Glomerular visceral epithelial cell (primary cell): Measurements from ENCODE around the gene HTRA3.

Experiments used
- DNase-seq: peaks from one replicate; pipeline ENCODE4 v3.0.0-alpha.2; 2016; ENCODE audit errors: extremely low spot score

Gene HTRA3

GRCh38 chr4:8292478-8293107 is 23.0 kb downstream of the HTRA3 start:
- no peak for DNase-seq

- DNase-seq: no peak
These were observed 23.8 kb downstream of the HTRA3 start for GRCh38 chr4:8293131-8293975.

- DNase-seq: no peak
These were observed 24.5 kb downstream of the HTRA3 start for GRCh38 chr4:8294036-8294435.

GRCh38 chr4:8294775-8295174 is 25.2 kb downstream of the HTRA3 start:
- no peak for DNase-seq

- DNase-seq: no peak
These were observed 25.9 kb downstream of the HTRA3 start for GRCh38 chr4:8295471-8295870.

- DNase-seq: no peak
These were observed 26.9 kb downstream of the HTRA3 start for GRCh38 chr4:8296491-8296890.

GRCh38 chr4:8297141-8297601 is 27.6 kb downstream of the HTRA3 start:
- DNase-seq: no peak

GRCh38 chr4:8297691-8298485 is 28.3 kb downstream of the HTRA3 start:
- DNase-seq: no peak

GRCh38 chr4:8300832-8301231 is 31.3 kb downstream of the HTRA3 start:
- no peak for DNase-seq

GRCh38 chr4:8301851-8302730 is 32.5 kb downstream of the HTRA3 start:
- DNase-seq: no peak

GRCh38 chr4:8303081-8303480 is 33.5 kb downstream of the HTRA3 start:
- DNase-seq: no peak

- peak; percentile 80 for DNase-seq
These were observed 34.1 kb downstream of the HTRA3 start for GRCh38 chr4:8303485-8304281.

- no peak for DNase-seq
These were observed 35.5 kb downstream of the HTRA3 start for GRCh38 chr4:8304827-8305695.

GRCh38 chr4:8305851-8306471 is 36.4 kb downstream of the HTRA3 start:
- no peak for DNase-seq

- DNase-seq: no peak
These were observed 37.0 kb downstream of the HTRA3 start for GRCh38 chr4:8306511-8307021.

GRCh38 chr4:8307121-8307520 is 37.6 kb downstream of the HTRA3 start:
- DNase-seq: no peak

GRCh38 chr4:8307714-8308113 is 38.2 kb downstream of the HTRA3 start:
- DNase-seq: no peak

GRCh38 chr4:8308144-8308543 is 38.6 kb downstream of the HTRA3 start:
- DNase-seq: no peak
